LNCAP (cell line): ENCODE results near the gene BBX.

Experiments used
- TF ChIP-seq, protein P1 (sequence below): fragments of 450-650 bp; IDR thresholded peaks from 2 replicates; pipeline ENCODE4 v1.5.1; 2017; ENCODE audit warnings: mild to moderate bottlenecking

Gene BBX

GRCh38 chr3:107543666-107544065, 20.9 kb downstream of the BBX start:
- TF ChIP-seq, protein P1, sequence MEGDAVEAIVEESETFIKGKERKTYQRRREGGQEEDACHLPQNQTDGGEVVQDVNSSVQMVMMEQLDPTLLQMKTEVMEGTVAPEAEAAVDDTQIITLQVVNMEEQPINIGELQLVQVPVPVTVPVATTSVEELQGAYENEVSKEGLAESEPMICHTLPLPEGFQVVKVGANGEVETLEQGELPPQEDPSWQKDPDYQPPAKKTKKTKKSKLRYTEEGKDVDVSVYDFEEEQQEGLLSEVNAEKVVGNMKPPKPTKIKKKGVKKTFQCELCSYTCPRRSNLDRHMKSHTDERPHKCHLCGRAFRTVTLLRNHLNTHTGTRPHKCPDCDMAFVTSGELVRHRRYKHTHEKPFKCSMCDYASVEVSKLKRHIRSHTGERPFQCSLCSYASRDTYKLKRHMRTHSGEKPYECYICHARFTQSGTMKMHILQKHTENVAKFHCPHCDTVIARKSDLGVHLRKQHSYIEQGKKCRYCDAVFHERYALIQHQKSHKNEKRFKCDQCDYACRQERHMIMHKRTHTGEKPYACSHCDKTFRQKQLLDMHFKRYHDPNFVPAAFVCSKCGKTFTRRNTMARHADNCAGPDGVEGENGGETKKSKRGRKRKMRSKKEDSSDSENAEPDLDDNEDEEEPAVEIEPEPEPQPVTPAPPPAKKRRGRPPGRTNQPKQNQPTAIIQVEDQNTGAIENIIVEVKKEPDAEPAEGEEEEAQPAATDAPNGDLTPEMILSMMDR, result no peak

GRCh38 chr3:107545680-107546120, 22.9 kb downstream of the BBX start:
- TF ChIP-seq, protein P1, result no peak

GRCh38 chr3:107548601-107549000, 25.8 kb downstream of the BBX start:
- TF ChIP-seq, protein P1, result no peak

DNA sequence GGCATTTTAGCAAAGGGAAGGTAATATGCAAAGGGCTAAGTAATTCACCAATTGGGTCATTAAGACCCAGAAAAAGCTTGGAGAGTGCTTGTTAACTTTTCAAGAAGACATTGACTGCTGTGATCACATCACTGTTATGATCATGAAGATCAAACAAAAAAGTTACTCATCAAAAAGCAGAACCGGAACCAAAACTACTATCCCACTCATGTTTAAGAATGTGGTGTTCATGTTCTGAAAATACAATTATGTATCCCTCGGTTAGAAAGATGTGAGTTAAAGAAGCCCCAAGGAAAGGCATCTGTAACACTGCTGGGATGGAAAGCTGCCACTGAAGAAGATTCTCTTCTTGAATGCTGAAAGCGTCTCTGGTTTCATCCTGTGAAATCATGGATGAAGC, 32.6 kb downstream of the BBX start:
- TF ChIP-seq, protein P1, result no peak

DNA sequence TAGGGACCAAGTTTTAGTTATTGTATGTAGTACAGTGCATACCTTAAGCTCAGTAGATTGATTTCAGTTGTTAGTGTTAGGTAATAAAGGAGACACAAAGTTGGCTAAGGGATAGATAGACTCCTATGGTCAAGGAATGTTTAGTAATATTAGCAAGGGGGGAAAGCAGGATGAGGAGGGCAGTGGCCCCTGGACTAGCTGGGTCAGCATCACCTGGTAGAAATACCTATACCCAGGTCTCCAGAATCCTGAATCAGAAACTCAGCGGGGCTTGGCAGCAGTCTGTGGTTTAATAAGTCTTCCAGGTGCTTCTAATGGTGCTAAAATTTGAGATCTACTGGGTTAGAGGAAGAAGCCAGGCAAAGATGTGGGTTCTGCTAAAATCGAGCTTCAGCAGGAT, 35.0 kb downstream of the BBX start:
- TF ChIP-seq, protein P1, result no peak

GRCh38 chr3:107560166-107560565, 37.4 kb downstream of the BBX start:
- TF ChIP-seq, protein P1, result no peak

DNA sequence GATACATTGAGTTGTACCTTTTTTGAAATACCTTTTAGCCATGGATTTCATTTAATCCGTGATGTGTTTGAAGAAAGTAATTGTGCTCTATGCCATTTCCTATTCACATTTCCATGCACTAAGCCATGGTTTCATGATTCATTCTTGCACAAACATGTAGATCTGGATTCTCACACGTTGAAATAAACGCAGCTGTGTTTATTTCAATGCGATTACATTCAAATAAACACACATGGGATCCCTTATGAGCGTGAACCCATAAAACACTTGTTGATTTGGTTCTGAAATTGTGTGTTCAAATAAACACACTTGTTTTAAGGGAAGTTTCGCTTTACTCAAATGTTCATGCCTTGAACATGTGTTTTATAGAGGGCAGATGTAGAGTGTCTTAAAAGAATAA, 39.2 kb downstream of the BBX start:
- TF ChIP-seq, protein P1, result no peak

- TF ChIP-seq, protein P1, result no peak
Observed at GRCh38 chr3:107562969-107563529, 40.3 kb downstream of the BBX start.
